Ectodermal cell (in vitro differentiated cells): ENCODE results near the gene TNS1.

Experiments
- H3K27ac ChIP-seq: 2 replicates; pipeline ENCODE4 v1.7.0; 2013; ENCODE audit warnings: mild to moderate bottlenecking, low read depth, low read length; ENCODE audit not compliant: insufficient read depth, poor library complexity, severe bottlenecking
- H3K27me3 ChIP-seq: 2 replicates; pipeline ENCODE4 v1.7.0; 2013; ENCODE audit warnings: mild to moderate bottlenecking, low read length; ENCODE audit not compliant: insufficient read depth, control insufficient read depth, poor library complexity, severe bottlenecking
- H3K36me3 ChIP-seq: one replicate; pipeline ENCODE4 v1.7.0; 2013; ENCODE audit warnings: low read length; ENCODE audit not compliant: control insufficient read depth, insufficient read depth
- H3K4me1 ChIP-seq: one replicate; pipeline ENCODE4 v1.7.0; 2013; ENCODE audit warnings: low read length; ENCODE audit not compliant: control insufficient read depth, insufficient read depth
- H3K4me3 ChIP-seq: 2 replicates; pipeline ENCODE4 v1.7.0; 2013; ENCODE audit warnings: low read depth, low read length, control low read depth; ENCODE audit not compliant: insufficient read depth
- H3K9me3 ChIP-seq: 2 replicates; pipeline ENCODE4 v1.7.0; 2013; ENCODE audit warnings: mild to moderate bottlenecking, low read length, moderate library complexity; ENCODE audit not compliant: control insufficient read depth
- WGBS, 2 experiments: methylation state at CpG; one replicate each; pipeline ENCODE4 v1.1.7; 2013; ENCODE audit warnings: missing lambda C conversion rate in 2 of 2; 5-methylcytosine and 5-hydroxymethylcytosine counted together

The TNS1 gene

GRCh38 chr2:217800433-217801114 lies 202.2 kb downstream of the TNS1 start:
- 92 to 94% methylated on average over 10 of the region's 10 CpGs for WGBS, 2 experiments
- no peaks in the 10 kb centered on the region for H3K9me3 ChIP-seq
- no peaks in the 10 kb centered on the region for H3K36me3 ChIP-seq

DNA sequence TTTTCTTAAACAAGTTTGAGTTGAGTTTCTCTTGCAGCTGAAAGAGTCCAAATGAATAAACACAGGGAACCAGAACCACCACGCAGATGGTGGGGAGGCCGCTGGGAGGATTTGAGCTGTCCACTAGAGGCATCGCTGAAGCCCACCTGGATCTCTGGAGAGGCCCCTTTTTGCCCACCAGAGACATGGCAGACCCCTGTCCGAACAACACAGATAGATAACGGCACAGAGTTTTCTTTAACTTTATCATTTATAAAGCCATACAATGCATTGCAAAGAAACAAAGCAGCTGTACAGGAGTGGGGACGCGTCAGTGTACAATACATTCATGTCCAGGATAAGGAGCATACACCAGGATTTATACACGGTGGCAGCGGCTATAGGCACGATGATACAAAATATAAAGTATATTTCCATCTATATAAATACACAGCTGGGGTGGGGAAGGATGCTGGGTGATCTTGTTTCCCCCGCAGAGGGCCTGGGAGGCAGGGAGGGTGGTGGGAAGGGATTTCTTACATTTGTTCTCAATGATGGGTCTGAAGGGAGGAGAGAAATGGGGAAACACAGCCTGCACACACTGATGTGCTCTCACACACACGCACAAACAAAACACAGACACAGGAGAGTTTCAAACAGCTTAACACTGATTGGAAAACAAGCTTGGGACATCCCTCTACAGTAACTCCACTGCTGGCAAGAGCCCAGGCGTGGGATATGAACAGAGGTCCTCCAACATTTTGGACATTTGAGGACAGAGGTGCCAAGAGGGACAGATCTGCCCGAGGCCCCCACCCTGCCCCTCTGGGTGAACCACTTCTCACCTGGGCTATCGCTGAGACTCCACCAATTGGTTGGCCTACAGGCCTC lies 203.0 kb downstream of the TNS1 start:
- no peaks in the 10 kb centered on the region for H3K27me3 ChIP-seq
- WGBS, 2 experiments, result 92% methylated on average over 12 to 14 of the region's 15 CpGs
- H3K9me3 ChIP-seq, result no peaks in the 10 kb centered on the region
- no peak overlapping the region for H3K4me3 ChIP-seq
- H3K36me3 ChIP-seq, result no peaks in the 10 kb centered on the region
- peaks cover 5% of the 10 kb centered on the region for H3K4me1 ChIP-seq
- no peak overlapping the region for H3K27ac ChIP-seq

More at GRCh38 chr2:217800433-217801114, 202.2 kb downstream of the TNS1 start:
- Histone ChIP-seq H3K4me1 (peaks cover 1% of the 10 kb centered on the region), H3K4me3 (no peak overlapping the region), H3K27me3 (no peaks in the 10 kb centered on the region), H3K27ac (no peak overlapping the region)

DNA sequence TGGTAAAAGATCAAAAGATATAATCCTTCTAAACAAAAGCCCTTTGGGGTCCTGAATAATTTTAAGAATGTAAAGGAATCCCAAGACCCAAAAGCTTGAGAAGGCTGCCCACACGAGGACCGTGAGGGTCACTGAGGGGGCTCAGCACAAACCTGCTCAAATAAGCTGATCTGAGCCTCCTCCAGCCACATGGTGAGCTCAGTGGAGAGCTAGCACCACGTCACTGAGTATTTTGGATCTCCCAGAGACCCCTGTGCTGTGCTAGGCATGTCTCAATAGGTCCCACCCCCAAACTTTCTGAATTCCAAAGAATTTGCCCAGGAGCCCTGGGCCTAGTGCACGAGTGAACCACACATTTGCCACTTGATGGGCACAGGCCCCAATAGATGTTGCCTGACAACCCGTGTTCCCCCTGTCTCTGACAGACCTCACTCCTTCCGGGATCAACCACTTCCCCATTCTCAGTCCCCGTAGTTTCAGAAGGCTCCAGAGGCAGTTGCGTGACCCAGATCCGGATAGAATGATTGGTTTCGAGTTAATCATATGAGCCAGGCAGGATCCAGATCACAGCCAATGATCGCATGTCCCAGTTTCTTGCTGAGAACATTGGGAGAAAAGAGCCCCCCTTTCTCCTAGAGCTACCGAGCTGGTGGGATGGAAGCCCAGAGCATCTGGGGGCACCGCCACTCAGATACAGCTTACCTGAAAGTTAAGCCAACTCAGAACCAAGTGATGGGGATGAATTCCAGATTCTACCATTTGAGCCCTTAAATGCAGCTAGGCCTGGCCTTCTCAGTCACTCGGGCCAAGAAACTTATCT lies 203.8 kb downstream of the TNS1 start:
- Histone ChIP-seq H3K36me3 (no peaks in the 10 kb centered on the region), H3K27ac (no peak overlapping the region)
- WGBS, 2 experiments, result 91 to 92% methylated on average over 14 of the region's 14 CpGs

GRCh38 chr2:217798191-217798590 lies 204.6 kb downstream of the TNS1 start:
- Histone ChIP-seq H3K36me3 (no peaks in the 10 kb centered on the region), H3K9me3 (no peaks in the 10 kb centered on the region), H3K27me3 (no peaks in the 10 kb centered on the region), H3K27ac (no peak overlapping the region), H3K4me1 (peaks cover 5% of the 10 kb centered on the region), H3K4me3 (no peak overlapping the region)
- 95 to 96% methylated on average over 5 to 7 of the region's 7 CpGs for WGBS, 2 experiments

More for the DNA sequence above, 203.8 kb downstream of the TNS1 start:
- no peaks in the 10 kb centered on the region for H3K27me3 ChIP-seq
- no peaks in the 10 kb centered on the region for H3K9me3 ChIP-seq
- peaks cover 5% of the 10 kb centered on the region for H3K4me1 ChIP-seq
- H3K4me3 ChIP-seq, result no peak overlapping the region

DNA sequence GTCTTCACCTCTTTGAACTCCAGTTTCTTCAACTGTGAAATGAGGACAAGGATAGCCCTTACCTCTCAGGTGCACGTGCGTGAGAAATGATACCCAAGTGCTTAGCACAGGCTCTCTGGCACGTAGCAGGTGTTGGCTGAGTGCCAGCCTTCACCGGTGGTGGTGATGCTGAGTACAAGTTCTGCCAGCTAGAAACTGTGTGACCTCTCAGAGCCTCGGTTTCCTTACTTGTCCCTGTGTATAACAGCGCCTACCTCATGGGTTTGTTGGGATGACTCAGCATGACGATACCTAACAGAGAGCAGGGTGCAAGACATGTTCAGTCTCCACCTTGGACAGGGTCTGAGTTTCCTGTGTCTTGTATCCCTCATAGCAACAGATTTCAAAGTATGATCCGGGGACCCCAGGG lies 205.1 kb downstream of the TNS1 start:
- 93 to 94% methylated on average over 8 of the region's 8 CpGs for WGBS, 2 experiments
- no peak overlapping the region for H3K4me3 ChIP-seq
- H3K27me3 ChIP-seq, result no peaks in the 10 kb centered on the region
- no peaks in the 10 kb centered on the region for H3K9me3 ChIP-seq
- H3K36me3 ChIP-seq, result no peaks in the 10 kb centered on the region
- H3K27ac ChIP-seq, result no peak overlapping the region
- H3K4me1 ChIP-seq, result peaks cover 5% of the 10 kb centered on the region

DNA sequence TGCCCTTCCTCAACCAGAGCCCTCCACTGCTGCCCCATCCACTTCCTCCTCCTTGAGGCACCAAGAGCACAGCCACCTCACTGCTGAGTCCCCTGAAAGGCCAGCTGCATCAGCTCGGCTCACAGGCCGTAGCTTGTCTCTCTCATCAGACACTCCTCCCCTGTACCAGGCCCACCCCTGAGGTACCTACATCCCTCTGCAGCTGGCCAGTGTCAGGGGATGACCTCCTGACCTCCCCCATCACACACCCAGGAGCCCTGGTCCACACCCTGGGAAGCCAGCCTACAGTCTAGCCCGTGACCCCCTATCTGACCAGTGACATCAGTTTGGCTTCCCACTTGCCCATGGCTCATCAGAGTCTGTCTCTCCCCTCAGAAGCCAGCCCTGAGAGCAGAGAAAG lies 205.6 kb downstream of the TNS1 start:
- Histone ChIP-seq H3K4me1 (peaks cover 5% of the 10 kb centered on the region), H3K27ac (no peak overlapping the region), H3K36me3 (no peaks in the 10 kb centered on the region), H3K9me3 (no peaks in the 10 kb centered on the region), H3K4me3 (no peak overlapping the region), H3K27me3 (no peaks in the 10 kb centered on the region)
- 82 to 84% methylated on average over 3 of the region's 3 CpGs for WGBS, 2 experiments

GRCh38 chr2:217795706-217796465 lies 206.9 kb downstream of the TNS1 start:
- Histone ChIP-seq H3K4me3 (no peak overlapping the region), H3K27ac (no peak overlapping the region), H3K36me3 (no peaks in the 10 kb centered on the region), H3K4me1 (peaks cover 5% of the 10 kb centered on the region), H3K27me3 (no peaks in the 10 kb centered on the region), H3K9me3 (no peaks in the 10 kb centered on the region)
- WGBS, 2 experiments, result 87 to 89% methylated on average over 11 of the region's 11 CpGs

DNA sequence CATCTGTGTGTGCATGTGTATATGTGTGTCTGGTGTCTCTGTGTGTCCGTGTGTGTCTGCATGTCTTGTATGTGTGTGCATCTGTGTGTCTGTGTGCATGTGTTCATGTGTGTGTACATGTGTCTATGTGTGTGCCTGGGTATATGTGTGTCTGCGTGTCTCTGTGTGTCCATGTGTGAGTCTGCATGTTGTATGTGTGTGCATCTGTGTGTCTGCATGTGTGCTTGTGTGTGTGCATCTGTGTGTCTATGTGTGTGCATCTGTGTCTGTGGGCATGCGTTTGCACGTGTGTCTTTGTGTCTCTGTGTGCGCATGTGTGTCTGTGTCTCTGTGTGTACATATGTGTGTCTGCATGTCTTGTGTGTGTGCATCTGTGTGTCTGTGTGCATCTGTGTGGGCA lies 207.7 kb downstream of the TNS1 start:
- WGBS, 2 experiments, result 92 to 95% methylated on average over 5 of the region's 5 CpGs
- Histone ChIP-seq H3K9me3 (no peaks in the 10 kb centered on the region), H3K27ac (no peak overlapping the region), H3K27me3 (no peaks in the 10 kb centered on the region), H3K4me1 (peaks cover 5% of the 10 kb centered on the region), H3K36me3 (no peaks in the 10 kb centered on the region), H3K4me3 (no peak overlapping the region)

DNA sequence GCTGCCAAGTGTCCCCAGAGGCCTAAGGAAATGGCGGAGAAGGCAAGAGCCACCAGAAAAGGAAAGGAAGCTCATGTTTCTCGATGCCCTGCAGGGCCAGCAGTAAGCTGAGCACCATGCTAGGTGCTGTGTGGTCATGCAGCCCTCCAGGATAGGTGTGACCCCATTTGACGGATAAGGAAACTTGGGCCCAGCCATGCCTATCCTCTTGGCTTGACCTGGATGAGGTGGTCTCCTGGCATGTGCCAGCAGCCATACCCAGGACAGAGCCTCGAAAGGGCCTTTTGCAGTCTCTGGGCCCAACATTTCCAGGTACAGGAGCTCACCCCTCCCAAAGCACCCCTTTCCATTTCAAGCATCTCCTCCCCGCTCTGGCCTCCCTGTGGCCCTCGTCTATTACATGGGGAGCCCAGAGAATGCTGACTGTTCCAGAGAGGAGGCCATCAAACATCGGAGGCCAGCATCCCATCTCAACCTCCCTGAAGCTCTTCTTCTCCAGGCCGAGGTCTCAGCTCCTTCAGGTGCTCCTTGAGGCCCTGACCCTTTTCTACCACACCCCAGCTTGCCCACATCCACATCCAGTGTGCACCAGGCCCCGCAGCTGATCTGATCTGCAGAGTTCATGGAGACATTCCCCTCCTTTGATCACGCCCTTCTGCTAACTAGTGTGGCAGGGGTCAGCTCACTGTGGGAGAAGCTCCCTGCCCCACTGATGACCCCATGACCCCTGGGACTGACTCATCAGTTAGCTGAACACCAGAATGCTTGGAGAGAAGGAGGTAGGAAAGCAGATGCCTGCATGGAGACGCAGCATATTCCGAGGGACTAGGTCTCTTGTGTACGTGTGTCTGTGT lies 208.4 kb downstream of the TNS1 start:
- H3K9me3 ChIP-seq, result no peaks in the 10 kb centered on the region
- WGBS, 2 experiments, result 93 to 94% methylated on average over 13 of the region's 13 CpGs
- no peak overlapping the region for H3K4me3 ChIP-seq
- no peak overlapping the region for H3K27ac ChIP-seq
- peaks cover 5% of the 10 kb centered on the region for H3K4me1 ChIP-seq
- H3K27me3 ChIP-seq, result no peaks in the 10 kb centered on the region
- H3K36me3 ChIP-seq, result no peaks in the 10 kb centered on the region
